CD14-positive monocyte (primary cell): ENCODE data around the gene TPR. TPM values are rescaled to one million over a fixed set of nuclear protein-coding genes. Genes with fewer than 3 reads are reported as not detected.

Experiments used
- DNase-seq, 3 donors: peaks; one replicate each; pipeline ENCODE4 v3.0.0-alpha.2; 2011 to 2022
- H2AFZ ChIP-seq: 2 replicates; pipeline ENCODE4 v1.6.0; 2012; ENCODE audit warnings: mild to moderate bottlenecking, low read depth, low read length, inconsistent platforms; ENCODE audit not compliant: insufficient read depth, poor library complexity, severe bottlenecking
- H3K27ac ChIP-seq, 2 donors: 1 replicate in 1 of 2; 2 replicates in 1 of 2; pipeline ENCODE4 v1.5.1; 2012 to 2013; ENCODE audit warnings: low read length in 2 of 2, control low read depth in 1 of 2, inconsistent platforms in 1 of 2, low read depth in 1 of 2, mild to moderate bottlenecking in 1 of 2
- H3K27me3 ChIP-seq, 2 donors: one replicate each; pipeline versions ENCODE4 v1.6.0 to v1.6.1; 2011 to 2013; ENCODE audit warnings: low read length in 2 of 2; ENCODE audit not compliant: control insufficient read depth in 2 of 2, insufficient read depth in 2 of 2
- H3K36me3 ChIP-seq, 2 donors: replicated peaks in 1 of 2; 1 replicate in 1 of 2; 2 replicates in 1 of 2; pipeline versions ENCODE4 v1.5.1 to v1.6.1; 2012 to 2013; ENCODE audit warnings: low read length in 2 of 2, control low read depth in 1 of 2, inconsistent platforms in 1 of 2, mild to moderate bottlenecking in 1 of 2; ENCODE audit not compliant: insufficient read depth in 2 of 2, control insufficient read depth in 1 of 2
- H3K4me1 ChIP-seq, 2 donors: 1 replicate in 1 of 2; 2 replicates in 1 of 2; pipeline versions ENCODE4 v1.5.1 to v1.6.1; 2012 to 2013; ENCODE audit warnings: low read length in 2 of 2, control low read depth in 1 of 2, inconsistent platforms in 1 of 2, mild to moderate bottlenecking in 1 of 2, moderate library complexity in 1 of 2; ENCODE audit not compliant: insufficient read depth in 2 of 2, control insufficient read depth in 1 of 2
- H3K4me2 ChIP-seq: replicated peaks from 2 replicates; pipeline ENCODE3; 2012; ENCODE audit warnings: low read length, moderate library complexity, mild to moderate bottlenecking; ENCODE audit not compliant: poor library complexity, severe bottlenecking; ENCODE audit errors: extremely low read depth
- H3K4me3 ChIP-seq, 3 experiments: fragments of 200-600 bp in 1 of 3; sonication (generic) in 1 of 3; replicated peaks in 1 of 3; 1 replicate in 2 of 3; 2 replicates in 1 of 3; pipeline ENCODE4 v1.5.1; 2011 to 2013; ENCODE audit warnings: low read length in 3 of 3, mild to moderate bottlenecking in 3 of 3, control low read depth in 2 of 3, low read depth in 2 of 3, inconsistent platforms in 1 of 3, moderate library complexity in 1 of 3
- H3K79me2 ChIP-seq: 2 replicates; pipeline ENCODE4 v1.6.0; 2012; ENCODE audit warnings: mild to moderate bottlenecking, control low read depth, inconsistent platforms, low read length, moderate library complexity; ENCODE audit not compliant: insufficient read depth
- H3K9ac ChIP-seq: 2 replicates; pipeline ENCODE4 v1.6.0; 2017; ENCODE audit warnings: low read length, mild to moderate bottlenecking; ENCODE audit not compliant: insufficient read depth, poor library complexity, severe bottlenecking
- H3K9me3 ChIP-seq, 2 donors: replicated peaks in 1 of 2; 1 replicate in 1 of 2; 2 replicates in 1 of 2; pipeline versions ENCODE4 v1.5.1 to v1.6.1; 2012 to 2013; ENCODE audit warnings: low read length in 2 of 2, control low read depth in 1 of 2; ENCODE audit not compliant: control insufficient read depth in 1 of 2, insufficient read depth in 1 of 2
- H4K20me1 ChIP-seq: 2 replicates; pipeline ENCODE4 v1.6.0; 2012; ENCODE audit warnings: mild to moderate bottlenecking, low read length, control low read depth, moderate library complexity; ENCODE audit not compliant: insufficient read depth
- H3K27ac Mint-ChIP-seq, 7 donors: one replicate each; pipeline ENCODE4 v1.8.0; 2020; ENCODE audit warnings: mild to moderate bottlenecking in 7 of 7, mixed read lengths in 7 of 7, moderate library complexity in 6 of 7, inconsistent platforms in 2 of 7
- H3K27me3 Mint-ChIP-seq, 3 donors: one replicate each; pipeline ENCODE4 v1.8.0; 2021 to 2022; ENCODE audit warnings: low read depth in 3 of 3, mild to moderate bottlenecking in 3 of 3, mixed read lengths in 3 of 3, moderate library complexity in 3 of 3, inconsistent platforms in 1 of 3
- H3K36me3 Mint-ChIP-seq, 2 donors: one replicate each; pipeline ENCODE4 v1.8.0; 2020; ENCODE audit warnings: mixed read lengths in 2 of 2, inconsistent platforms in 1 of 2, mild to moderate bottlenecking in 1 of 2
- H3K4me1 Mint-ChIP-seq: one replicate; pipeline ENCODE4 v1.8.0; 2020; ENCODE audit warnings: mild to moderate bottlenecking, mixed read lengths
- H3K4me3 Mint-ChIP-seq, 2 donors: one replicate each; pipeline ENCODE4 v1.8.0; 2020; ENCODE audit warnings: mild to moderate bottlenecking in 2 of 2, mixed read lengths in 2 of 2, moderate library complexity in 1 of 2
- H3K9me3 Mint-ChIP-seq, 7 donors: one replicate each; pipeline ENCODE4 v1.8.0; 2020 to 2022; ENCODE audit warnings: mixed read lengths in 7 of 7, mild to moderate bottlenecking in 6 of 7, moderate library complexity in 6 of 7, inconsistent platforms in 2 of 7
- CTCF ChIP-seq: fragments of 200-600 bp; IDR thresholded peaks from one replicate; pipeline ENCODE4 v1.8.0; 2022; ENCODE audit warnings: antibody characterized with exemption, mild to moderate bottlenecking
- WGBS: methylation state at CpG from one replicate; pipeline ENCODE4 v1.1.5; 2013; ENCODE audit warnings: missing lambda C conversion rate; ENCODE audit not compliant: insufficient coverage; 5-methylcytosine and 5-hydroxymethylcytosine counted together
- intact Hi-C, 2 donors: fragments of 100-400 bp; cut with micrococcal nuclease; formaldehyde crosslinking; loops; one replicate each; pipeline versions ENCODE4 v1.15.0 to v1.15.1; 2023
- polyA plus RNA-seq, 3 donors: library from polyadenylated mRNA; depleted of rRNA in 1 of 3; unstranded in 2 of 3; stranded (reverse) in 1 of 3; fragments of 300-500 nt in 2 of 3; fragments of >200 nt in 1 of 3; fragmentation: Illumina TruSeq in 2 of 3; gene quantifications; 1 replicate in 2 of 3; 2 replicates in 1 of 3; pipeline ENCODE4 v1.2.3, GENCODE V29; 2012 to 2021

TPR gene
- polyA plus RNA-seq, 3 donors, result 4.3 to 23.3 (median 13.2) TPM

- 100% methylated on average over 1 of the region's 6 CpGs for WGBS
- no peaks in the 10 kb centered on the region for H3K4me1 ChIP-seq
- Mint-ChIP-seq H3K9me3 (peaks cover 0 to 11% (median 3%) of the 10 kb centered on the region in 7 donors), H3K36me3 (no peaks in the 10 kb centered on the region), H3K27ac (no peak overlapping the region), H3K27me3 (peaks cover 0 to 2% (median 1%) of the 10 kb centered on the region in 3 donors), H3K4me1 (peaks cover 1% of the 10 kb centered on the region), H3K4me3 (no peak overlapping the region)
- H2AFZ ChIP-seq, result no peak overlapping the region
- no peaks in the 10 kb centered on the region for H3K27me3 ChIP-seq
- H3K36me3 ChIP-seq, result no peaks in the 10 kb centered on the region
- no peaks in the 10 kb centered on the region for H4K20me1 ChIP-seq
- H3K27ac ChIP-seq, result no peak overlapping the region
- H3K9ac ChIP-seq, result no peak overlapping the region
- no peak overlapping the region for H3K4me3 ChIP-seq
- intact Hi-C loops, result no loop called here
- no peak for TF ChIP-seq CTCF
- H3K4me2 ChIP-seq, result no peak overlapping the region
- no peak for DNase-seq
- H3K9me3 ChIP-seq, result no peaks in the 10 kb centered on the region
- H3K79me2 ChIP-seq, result no peaks in the 10 kb centered on the region
Measured at GRCh38 chr1:186271032-186271431, 104.0 kb downstream of the TPR start.

Other genes starting within 250 kb of the TPR start
- not detected for gene PRG4, start 79.0 kb downstream of the TPR start, polyA plus RNA-seq
- 10 to 100 TPM in 1 of 3 donors, 1 to 10 TPM in 2; 6.4 to 10.1 (median 9.7) TPM for gene ODR4, start 585 bp upstream of the TPR start, polyA plus RNA-seq
- not detected for gene PDC, start 85.9 kb upstream of the TPR start, polyA plus RNA-seq